GM12875 (cell line): ENCODE results near the gene FAM78B.

Experiments
- H3K4me3 ChIP-seq: one replicate; pipeline ENCODE4 v1.5.1; 2011; ENCODE audit warnings: low read depth, low read length, control low read depth
- CTCF ChIP-seq: IDR thresholded peaks from 2 replicates; pipeline ENCODE4 v1.5.1; 2011; ENCODE audit warnings: low read depth, mild to moderate bottlenecking, control low read depth, inconsistent platforms, low read length, moderate library complexity, borderline replicate concordance; ENCODE audit not compliant: insufficient read depth

Gene FAM78B

GRCh38 chr1:166136699-166137401 lies 30.0 kb downstream of the FAM78B start:
- TF ChIP-seq CTCF = no peak
- H3K4me3 ChIP-seq = no peak overlapping the region

- no peak overlapping the region for H3K4me3 ChIP-seq
- TF ChIP-seq CTCF = no peak
These were observed 30.6 kb downstream of the FAM78B start for GRCh38 chr1:166136222-166136621.

- H3K4me3 ChIP-seq = no peak overlapping the region
- TF ChIP-seq CTCF = no peak
These were observed 32.9 kb downstream of the FAM78B start for GRCh38 chr1:166133857-166134256.

- no peak overlapping the region for H3K4me3 ChIP-seq
- TF ChIP-seq CTCF = peak; percentile 60; the same call in 1 of the 2 replicates
These were observed 33.4 kb downstream of the FAM78B start for GRCh38 chr1:166133276-166133841.

- no peak overlapping the region for H3K4me3 ChIP-seq
- no peak for TF ChIP-seq CTCF
These were observed 34.3 kb downstream of the FAM78B start for GRCh38 chr1:166132496-166132895.

GRCh38 chr1:166129006-166129405 lies 37.8 kb downstream of the FAM78B start:
- no peak overlapping the region for H3K4me3 ChIP-seq
- TF ChIP-seq CTCF = no peak

GRCh38 chr1:166128195-166128594 lies 38.6 kb downstream of the FAM78B start:
- TF ChIP-seq CTCF = no peak
- H3K4me3 ChIP-seq = no peak overlapping the region
